ENCODE data around the gene SH3RF1.

The SH3RF1 gene

GRCh38 chr4:169252339-169253112 lies 18.2 kb downstream of the SH3RF1 start:
- in situ Hi-C loops (cut with MboI; ENCODE audit: low sequenced_read_pairs) = no loop called here

DNA sequence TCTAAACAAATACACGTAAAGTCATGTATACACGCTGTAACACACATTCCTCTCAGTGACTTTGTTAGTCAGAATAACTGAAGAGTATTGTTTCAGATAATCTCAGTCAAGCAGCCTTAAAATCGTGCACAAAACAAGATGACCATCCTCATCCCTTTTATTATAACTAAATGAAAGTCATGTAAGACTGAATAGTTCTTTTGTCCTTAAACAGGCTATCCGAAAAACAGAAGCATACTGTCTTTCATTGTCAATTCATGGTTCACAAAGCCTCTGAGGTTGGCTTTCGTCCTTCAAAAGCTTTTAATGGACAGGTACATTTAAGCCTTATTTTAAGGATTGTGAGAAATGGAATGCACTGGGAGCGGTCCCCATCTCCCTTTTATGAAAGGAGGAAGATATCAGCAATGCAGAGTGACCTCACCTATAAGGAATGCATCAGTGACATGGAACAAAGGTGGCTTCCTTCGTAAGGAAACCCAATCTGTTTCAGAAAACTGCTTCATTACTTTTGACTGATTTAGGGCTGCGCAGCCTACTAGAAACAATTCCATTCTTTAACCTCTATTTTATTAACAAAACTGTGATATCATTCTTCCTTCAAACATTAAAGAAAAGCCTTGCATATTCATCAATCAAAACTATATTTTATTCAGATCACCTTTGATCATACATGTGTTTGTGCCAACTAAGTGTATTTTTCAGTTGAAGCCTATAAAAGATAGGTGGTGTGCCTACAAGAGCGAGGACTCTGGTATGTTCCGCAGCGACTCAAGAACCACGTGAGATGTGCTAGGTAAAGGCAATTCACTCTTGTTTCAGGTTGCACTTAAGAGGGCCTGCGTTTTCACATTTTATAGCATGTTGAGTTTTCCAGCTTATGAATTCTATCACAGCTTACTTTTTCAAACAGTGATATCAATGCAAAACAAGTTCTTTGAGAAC lies 19.2 kb downstream of the SH3RF1 start:
- in situ Hi-C loops (cut with MboI; ENCODE audit: low sequenced_read_pairs) = no loop called here

DNA sequence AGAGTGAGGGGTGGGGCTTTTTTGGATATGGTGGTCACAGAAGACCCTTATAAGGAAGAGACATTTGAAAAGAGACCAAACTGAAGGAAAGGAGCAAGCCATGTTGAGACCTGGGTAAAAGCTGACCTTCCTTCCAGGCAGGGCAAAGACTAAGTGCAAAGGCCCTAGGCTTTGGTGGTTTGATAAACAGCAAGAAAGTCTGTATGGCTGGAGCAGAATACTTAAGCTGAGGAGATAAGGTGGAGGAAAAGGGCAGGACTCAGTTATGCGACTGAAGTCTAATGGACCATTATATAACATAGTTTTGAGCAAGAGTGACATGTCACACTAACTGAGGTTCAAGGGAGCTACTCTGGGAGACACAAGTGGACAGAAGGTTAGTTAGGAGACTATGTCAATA lies 20.0 kb downstream of the SH3RF1 start:
- in situ Hi-C loops (cut with MboI; ENCODE audit: low sequenced_read_pairs) = no loop called here

- in situ Hi-C loops (cut with MboI; ENCODE audit: low sequenced_read_pairs) = no loop called here
These were observed 20.8 kb downstream of the SH3RF1 start for GRCh38 chr4:169249999-169250398.

GRCh38 chr4:169249214-169249973 lies 21.4 kb downstream of the SH3RF1 start:
- in situ Hi-C loops (cut with MboI; ENCODE audit: low sequenced_read_pairs) = no loop called here

- in situ Hi-C loops (cut with MboI; ENCODE audit: low sequenced_read_pairs) = no loop called here
These were observed 22.1 kb downstream of the SH3RF1 start for GRCh38 chr4:169248645-169249044.

GRCh38 chr4:169246957-169247396 lies 23.8 kb downstream of the SH3RF1 start:
- in situ Hi-C loops (cut with MboI; ENCODE audit: low sequenced_read_pairs) = no loop called here

GRCh38 chr4:169246279-169246678 lies 24.5 kb downstream of the SH3RF1 start:
- in situ Hi-C loops (cut with MboI; ENCODE audit: low sequenced_read_pairs) = no loop called here

GRCh38 chr4:169245061-169245460 lies 25.7 kb downstream of the SH3RF1 start:
- in situ Hi-C loops (cut with MboI; ENCODE audit: low sequenced_read_pairs) = no loop called here

GRCh38 chr4:169243825-169244609 lies 26.7 kb downstream of the SH3RF1 start:
- in situ Hi-C loops (cut with MboI; ENCODE audit: low sequenced_read_pairs) = no loop called here

DNA sequence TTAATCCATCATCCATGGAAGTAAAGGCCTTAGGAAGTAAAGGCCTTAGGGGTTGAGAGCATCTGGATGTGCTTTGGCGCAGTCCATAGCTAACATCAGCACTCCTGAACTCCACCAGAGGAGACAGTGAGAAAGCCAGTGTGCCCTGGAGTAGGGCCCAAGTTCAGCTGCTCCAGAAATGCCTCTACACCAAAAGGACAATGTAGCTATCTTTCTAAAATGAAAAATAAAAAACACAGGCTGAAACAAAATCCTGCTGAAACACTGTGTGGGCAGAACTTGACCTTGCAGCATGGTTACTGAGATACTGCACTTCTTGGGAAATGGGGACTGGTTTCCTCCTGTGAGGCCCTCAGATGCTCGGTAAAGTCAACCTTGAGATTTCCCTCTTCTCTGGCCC lies 29.3 kb downstream of the SH3RF1 start:
- in situ Hi-C loops (cut with MboI; ENCODE audit: low sequenced_read_pairs) = no loop called here

DNA sequence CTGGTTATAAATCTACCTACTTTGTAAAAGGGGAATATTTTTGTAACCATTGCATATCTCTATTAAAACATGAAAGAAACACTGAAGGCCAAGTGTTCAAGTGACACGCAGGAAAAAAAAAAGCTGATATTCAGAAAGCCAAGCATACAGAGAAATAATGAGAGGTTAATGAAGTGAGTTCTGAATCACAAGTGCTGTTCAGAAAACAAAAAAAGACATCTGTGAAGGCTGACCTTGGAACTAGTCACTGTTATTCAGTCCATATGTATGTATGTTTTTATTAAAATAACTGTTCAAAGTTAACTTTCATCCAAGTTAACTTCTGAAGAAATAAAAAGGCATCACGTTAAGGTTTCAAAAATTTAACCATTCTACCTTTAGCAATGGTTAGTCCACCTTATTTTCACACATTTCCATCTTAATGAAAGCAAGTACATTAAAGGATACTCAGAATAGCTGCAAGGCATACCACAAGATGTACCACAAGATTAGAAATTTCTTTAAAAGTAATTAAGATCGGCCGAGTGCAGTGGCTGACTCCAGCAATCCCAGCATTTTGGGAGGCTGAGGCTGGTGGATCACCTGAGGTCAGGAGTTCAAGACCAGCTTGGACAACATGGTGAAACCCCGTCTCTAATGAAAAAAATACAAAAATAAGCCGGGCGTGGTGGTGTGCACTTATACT lies 31.4 kb downstream of the SH3RF1 start:
- in situ Hi-C loops (cut with MboI; ENCODE audit: low sequenced_read_pairs) = no loop called here

GRCh38 chr4:169238445-169238844 lies 32.3 kb downstream of the SH3RF1 start:
- in situ Hi-C loops (cut with MboI; ENCODE audit: low sequenced_read_pairs) = no loop called here

DNA sequence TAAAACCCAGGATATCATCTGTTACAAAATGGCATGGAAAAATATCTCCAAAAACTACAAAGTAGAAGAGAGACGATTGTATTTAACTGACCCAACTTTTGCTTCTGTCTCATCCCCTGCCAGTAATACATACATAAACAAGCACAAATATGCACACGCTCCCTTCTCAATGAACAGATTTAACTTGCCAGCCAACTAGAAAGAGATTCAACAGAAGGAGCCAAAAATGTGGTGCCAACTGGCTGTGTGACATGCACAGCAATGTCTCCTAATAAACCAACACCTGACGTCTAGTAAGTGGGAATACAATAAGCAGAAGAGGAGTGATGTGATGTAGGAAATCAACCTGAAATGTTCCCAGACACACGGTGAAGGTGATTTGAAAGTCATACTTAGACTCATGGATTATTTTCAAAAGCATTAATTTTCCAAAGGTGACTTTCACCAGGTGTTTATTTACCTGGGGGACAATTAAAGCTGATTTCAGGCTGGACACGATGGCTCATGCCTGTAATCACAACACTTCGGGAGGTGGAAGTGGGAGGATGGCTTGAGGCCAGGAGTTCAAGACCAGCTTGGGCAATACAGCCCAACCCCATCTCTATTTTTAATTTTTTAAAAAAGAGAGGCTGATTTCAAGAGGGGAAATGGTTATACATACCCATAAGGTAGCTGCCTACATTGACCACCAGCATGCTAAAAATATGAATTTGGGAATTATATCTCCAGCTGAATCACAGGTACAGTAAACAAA lies 33.7 kb downstream of the SH3RF1 start:
- in situ Hi-C loops (cut with MboI; ENCODE audit: low sequenced_read_pairs) = no loop called here

GRCh38 chr4:169236078-169236477 lies 34.7 kb downstream of the SH3RF1 start:
- in situ Hi-C loops (cut with MboI; ENCODE audit: low sequenced_read_pairs) = no loop called here

- in situ Hi-C loops (cut with MboI; ENCODE audit: low sequenced_read_pairs) = no loop called here
These were observed 36.5 kb downstream of the SH3RF1 start for GRCh38 chr4:169234137-169234855.

DNA sequence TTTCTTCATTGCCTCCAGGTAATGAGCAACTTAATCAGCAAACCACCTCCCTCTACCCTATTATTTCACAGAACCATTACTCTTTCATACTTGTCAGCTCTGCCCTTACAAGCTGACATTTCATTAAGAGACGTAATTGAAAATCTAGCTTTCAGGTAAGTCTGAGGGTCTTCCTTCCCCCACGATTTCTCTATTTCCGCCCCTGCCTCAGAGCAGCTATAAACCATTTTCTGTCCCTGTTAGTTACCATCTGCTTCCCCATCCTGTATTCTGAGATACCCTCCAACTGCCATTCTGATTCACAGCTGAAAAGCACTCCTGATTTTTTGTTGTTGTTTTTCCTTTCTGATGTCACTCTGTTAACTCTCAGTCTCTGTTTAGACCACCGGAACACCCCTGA lies 37.1 kb downstream of the SH3RF1 start:
- in situ Hi-C loops (cut with MboI; ENCODE audit: low sequenced_read_pairs) = no loop called here

DNA sequence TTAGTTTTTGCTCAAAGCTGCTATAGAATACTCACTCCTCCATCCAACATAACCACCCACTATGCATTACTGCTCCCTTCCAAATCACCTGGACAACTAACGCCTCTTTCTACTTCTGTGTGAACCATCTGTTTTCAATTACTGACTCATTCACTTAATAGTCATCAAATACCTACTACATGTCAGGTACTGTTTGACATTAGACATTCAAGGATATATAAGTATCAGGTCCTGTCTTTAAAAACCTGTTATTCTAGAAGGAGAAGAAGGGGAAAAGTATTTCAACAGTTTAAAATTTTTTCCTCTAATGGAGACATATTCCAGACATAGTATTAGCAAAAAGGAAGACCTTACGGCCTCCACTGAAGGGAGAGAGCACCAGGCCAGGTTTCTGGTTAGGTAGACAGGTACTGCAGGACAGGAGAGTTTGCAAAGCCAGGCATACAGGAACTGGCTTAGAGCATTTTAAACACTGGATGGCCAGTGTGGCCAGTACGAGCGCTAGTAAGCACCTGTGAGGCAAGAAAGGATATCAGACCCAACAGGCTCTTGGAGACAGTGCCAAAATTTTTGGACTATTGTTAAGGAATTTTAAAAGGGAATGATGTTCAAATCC lies 39.0 kb downstream of the SH3RF1 start:
- in situ Hi-C loops (cut with MboI; ENCODE audit: low sequenced_read_pairs) = no loop called here

Measured in HL-60/S4 treated with retinoic acid at 250 ng/mL for 4 days and 3 days (cell line).